SU-DHL-6 (cell line): ENCODE data around the gene PDIA5.

Experiments
- H2AFZ ChIP-seq: fragments of 200-600 bp; sonication (generic); 2 replicates; pipeline ENCODE4 v1.6.1; 2014; ENCODE audit warnings: low read depth, mild to moderate bottlenecking, moderate library complexity, mixed read lengths, antibody characterized with exemption, low read length; ENCODE audit not compliant: severe bottlenecking
- H3F3A ChIP-seq: fragments of 200-600 bp; shearing (Covaris generic); 2 replicates; pipeline ENCODE4 v1.6.0; 2016; ENCODE audit warnings: antibody characterized with exemption, mild to moderate bottlenecking; ENCODE audit not compliant: insufficient read depth
- H3K27ac ChIP-seq: fragments of 200-600 bp; sonication (generic); 2 replicates; pipeline ENCODE4 v1.5.1; 2016; ENCODE audit warnings: low read depth, mild to moderate bottlenecking, low read length, moderate library complexity, mixed read lengths
- H3K27me3 ChIP-seq: fragments of 200-600 bp; sonication (generic), shearing (Covaris generic); 2 replicates; pipeline ENCODE4 v1.6.0; 2014; ENCODE audit warnings: mild to moderate bottlenecking, low read length
- H3K36me3 ChIP-seq: fragments of 200-600 bp; sonication (generic); 2 replicates; pipeline ENCODE4 v1.6.1; 2014; ENCODE audit warnings: mild to moderate bottlenecking, low read length, mixed read lengths
- H3K4me2 ChIP-seq: fragments of 300-600, 200-600 bp; shearing (Covaris generic), sonication (generic); 2 replicates; pipeline ENCODE4 v1.6.0; 2014; ENCODE audit warnings: low read length, low read depth, mild to moderate bottlenecking; ENCODE audit not compliant: poor library complexity, severe bottlenecking
- H3K4me3 ChIP-seq: fragments of 200-600 bp; sonication (generic); 2 replicates; pipeline ENCODE4 v1.5.1; 2014; ENCODE audit warnings: antibody characterized with exemption, low read length, mild to moderate bottlenecking, mixed read lengths; ENCODE audit not compliant: insufficient read depth, poor library complexity, severe bottlenecking
- H3K79me2 ChIP-seq: fragments of 200-600 bp; sonication (generic); 2 replicates; pipeline ENCODE4 v1.6.1; 2014; ENCODE audit warnings: mild to moderate bottlenecking, low read length, moderate library complexity; ENCODE audit not compliant: insufficient read depth
- H3K9ac ChIP-seq: fragments of 200-600 bp; sonication (generic); 2 replicates; pipeline ENCODE4 v1.7.0; 2014; ENCODE audit warnings: mild to moderate bottlenecking, low read length
- H3K9me2 ChIP-seq: fragments of 200-600 bp; sonication (generic); replicated peaks from 2 replicates; pipeline ENCODE4 v1.6.1; 2014; ENCODE audit warnings: low read length; ENCODE audit not compliant: insufficient read depth
- H3K9me3 ChIP-seq: fragments of 200-600 bp; sonication (generic); 2 replicates; pipeline ENCODE4 v1.6.1; 2014; ENCODE audit warnings: low read length, mixed read lengths; ENCODE audit not compliant: insufficient read depth
- H4K20me1 ChIP-seq: fragments of 200-600 bp; sonication (generic); 2 replicates; pipeline ENCODE4 v1.6.1; 2014; ENCODE audit warnings: low read depth, mild to moderate bottlenecking, antibody characterized with exemption, low read length, moderate library complexity, mixed read lengths
- CTCF ChIP-seq: fragments of 200-600 bp; sonication (generic); IDR thresholded peaks from one replicate; pipeline ENCODE4 v1.5.1; 2017; ENCODE audit warnings: antibody characterized with exemption, mild to moderate bottlenecking, low read length, moderate library complexity; ENCODE audit not compliant: insufficient read depth, poor library complexity, severe bottlenecking
- EZH2phosphoT487 ChIP-seq: fragments of 200-600 bp; sonication (generic), shearing (Covaris generic); conservative IDR thresholded peaks from 2 replicates; pipeline ENCODE4 v1.6.1; 2018; ENCODE audit warnings: mild to moderate bottlenecking, antibody characterized with exemption, low read length, moderate library complexity, mixed read lengths

The PDIA5 gene

GRCh38 chr3:123088387-123088786 lies 21.6 kb downstream of the PDIA5 start:
- H3F3A ChIP-seq, result no peaks in the 10 kb centered on the region
- H3K36me3 ChIP-seq, result no peaks in the 10 kb centered on the region
- no peaks in the 10 kb centered on the region for H3K27me3 ChIP-seq
- H3K9ac ChIP-seq, result no peak overlapping the region
- no peaks in the 10 kb centered on the region for H3K9me3 ChIP-seq
- peaks cover 17% of the 10 kb centered on the region; the same call in 1 of the 2 replicates for H3K79me2 ChIP-seq
- no peaks in the 10 kb centered on the region for H4K20me1 ChIP-seq
- H3K4me3 ChIP-seq, result no peak overlapping the region
- no peak overlapping the region for H3K27ac ChIP-seq
- H2AFZ ChIP-seq, result no peak overlapping the region
- no peak overlapping the region for H3K4me2 ChIP-seq
- TF ChIP-seq EZH2phosphoT487, result no peak
- TF ChIP-seq CTCF, result no peak
- H3K9me2 ChIP-seq, result no peaks in the 10 kb centered on the region

GRCh38 chr3:123089611-123090331 lies 22.9 kb downstream of the PDIA5 start:
- no peaks in the 10 kb centered on the region for H4K20me1 ChIP-seq
- H3K9me2 ChIP-seq, result no peaks in the 10 kb centered on the region
- H3K36me3 ChIP-seq, result no peaks in the 10 kb centered on the region
- no peaks in the 10 kb centered on the region for H3K27me3 ChIP-seq
- H3K27ac ChIP-seq, result no peak overlapping the region
- no peak overlapping the region for H3K4me2 ChIP-seq
- H3K9me3 ChIP-seq, result no peaks in the 10 kb centered on the region
- no peaks in the 10 kb centered on the region for H3F3A ChIP-seq
- TF ChIP-seq EZH2phosphoT487 (no peak), CTCF (no peak)
- peaks cover 8% of the 10 kb centered on the region; the same call in 1 of the 2 replicates for H3K79me2 ChIP-seq
- H2AFZ ChIP-seq, result no peak overlapping the region
- H3K4me3 ChIP-seq, result no peak overlapping the region
- no peak overlapping the region for H3K9ac ChIP-seq

- Histone ChIP-seq H3K27me3 (no peaks in the 10 kb centered on the region), H3K27ac (no peak overlapping the region), H3K9ac (no peak overlapping the region), H3K9me3 (no peaks in the 10 kb centered on the region), H3K36me3 (no peaks in the 10 kb centered on the region), H3K4me2 (no peak overlapping the region), H3K9me2 (no peaks in the 10 kb centered on the region), H2AFZ (no peak overlapping the region), H4K20me1 (no peaks in the 10 kb centered on the region), H3F3A (no peaks in the 10 kb centered on the region), H3K79me2 (peaks cover 8% of the 10 kb centered on the region; the same call in 1 of the 2 replicates), H3K4me3 (no peak overlapping the region)
- TF ChIP-seq CTCF (no peak), EZH2phosphoT487 (no peak)
Observed at GRCh38 chr3:123090728-123091531, 24.1 kb downstream of the PDIA5 start.
